Left cardiac atrium (tissue), 4 donors: ENCODE measurements around the gene SLC16A13. TPM values are rescaled to one million over a fixed set of nuclear protein-coding genes. Genes with fewer than 3 reads are reported as not detected.
"Not testable (repeated sequence)": the region's sequence is repeated elsewhere in the genome, so short reads cannot be mapped to it uniquely, and the experiment has no call there.

Experiments
- ATAC-seq, 2 donors: fragments of 200-7000 bp; cut with Tn5 transposase; one replicate each; pipeline ENCODE4 v1.9.1; 2020; ENCODE audit warnings: mild to moderate bottlenecking in 2 of 2, moderate library complexity in 2 of 2
- DNase-seq: peaks from one replicate; pipeline ENCODE4 v3.0.0-alpha.2; 2020
- intact Hi-C, 2 donors: fragments of 100-400 bp; cut with DNase I; formaldehyde crosslinking; loops; one replicate each; pipeline versions ENCODE4 v1.14.1 to v1.15.1; 2022 to 2023
- total RNA-seq, 2 donors: library from RNA; stranded (reverse); fragmentation: NEBNext Ultra II Directional; extraction: Animal tissue kit (Norgen Biotek cat#: 25700); gene quantifications; one replicate each; pipeline ENCODE4 v1.2.1, GENCODE V29; 2021
- donor health status: DM: no; HTN: yes; CAD: no.
- donor health status: DM: no; HTN: yes; CAD: no; lungs with severe emphysema.
- donor health status: DM: yes; HTN: yes; CAD: no.
- donor health status: Dilated cardiomyopathy.

SLC16A13 gene
- total RNA-seq, 2 donors from 2014 or later, result 1.2 to 1.8 TPM

- ATAC-seq, result peak; percentile 66 to 85
- intact Hi-C loops, result no loop called here
- DNase-seq, result peak; percentile 59
Observed at GRCh38 chr17:7080456-7081041, 44.7 kb downstream of the SLC16A13 start.

- ATAC-seq, result no peak
- no peak for DNase-seq
- intact Hi-C loops, result no loop called here
Observed at GRCh38 chr17:7081341-7082062, 45.7 kb downstream of the SLC16A13 start.

- ATAC-seq (no peak), DNase-seq (no peak)
- intact Hi-C loops, result no loop called here
Observed at GRCh38 chr17:7083592-7083991, 47.8 kb downstream of the SLC16A13 start.

- intact Hi-C loops, result no loop called here
- ATAC-seq (no peak), DNase-seq (no peak)
Observed at GRCh38 chr17:7084088-7084487, 48.3 kb downstream of the SLC16A13 start.

GRCh38 chr17:7088442-7088841 is 52.6 kb downstream of the SLC16A13 start:
- intact Hi-C loops, ATAC-seq: not testable (repeated sequence)

GRCh38 chr17:7089570-7089969 is 53.8 kb downstream of the SLC16A13 start:
- ATAC-seq, intact Hi-C loops, DNase-seq: not testable (repeated sequence)

More at GRCh38 chr17:7088442-7088841, 52.6 kb downstream of the SLC16A13 start:
- DNase-seq, result not testable (repeated sequence)

Other genes with a start within 250 kb of the SLC16A13 start
- not detected for gene TEKT1, start 204.3 kb upstream of the SLC16A13 start, total RNA-seq
- gene ALOX12, start 40.0 kb upstream of the SLC16A13 start, total RNA-seq, result under 1 TPM in 1 of 2 donors, not detected in 1; 0.21 TPM
- gene RNASEK, start 23.4 kb upstream of the SLC16A13 start, total RNA-seq, result 100 to 1,000 TPM; 174 to 198 TPM
- 10 to 100 TPM; 14.1 to 19.8 TPM for gene BCL6B, start 13.0 kb upstream of the SLC16A13 start, total RNA-seq
- gene SLC16A11, start 8.1 kb downstream of the SLC16A13 start, total RNA-seq, result 1 to 10 TPM; 2.5 to 3.5 TPM
- gene CLEC10A, start 44.2 kb downstream of the SLC16A13 start, total RNA-seq, result 10 to 100 TPM in 1 of 2 donors, 1 to 10 TPM in 1; 6.6 to 13.4 TPM
- gene ASGR2, start 78.8 kb downstream of the SLC16A13 start, total RNA-seq, result under 1 TPM; 0.62 to 0.68 TPM
- gene ASGR1, start 143.4 kb downstream of the SLC16A13 start, total RNA-seq, result under 1 TPM; 0.68 TPM
- 10 to 100 TPM; 21.3 to 22.9 TPM for gene DLG4, start 183.8 kb downstream of the SLC16A13 start, total RNA-seq
- gene ACADVL, start 183.9 kb downstream of the SLC16A13 start, total RNA-seq, result 1,000 to 10,000 TPM in 1 of 2 donors, 100 to 1,000 TPM in 1; 891 to 1,101 TPM
- gene DVL2, start 198.5 kb downstream of the SLC16A13 start, total RNA-seq, result 10 to 100 TPM; 22.5 to 23.8 TPM
- gene PHF23, start 203.4 kb downstream of the SLC16A13 start, total RNA-seq, result 10 to 100 TPM; 18.5 to 27.5 TPM
- 100 to 1,000 TPM; 459 to 475 TPM for gene GABARAP, start 206.4 kb downstream of the SLC16A13 start, total RNA-seq
- gene CTDNEP1, start 215.7 kb downstream of the SLC16A13 start, total RNA-seq, result 100 to 1,000 TPM; 116 to 118 TPM
- 10 to 100 TPM; 68.3 to 93.8 TPM for gene ELP5, start 216.2 kb downstream of the SLC16A13 start, total RNA-seq
- 1 to 10 TPM; 2.1 to 4.9 TPM for gene CLDN7, start 226.5 kb downstream of the SLC16A13 start, total RNA-seq
- gene SLC2A4, start 245.7 kb downstream of the SLC16A13 start, total RNA-seq, result 10 to 100 TPM; 79.1 to 87.6 TPM